ENCODE data around the gene ZBTB7C. TPM values are rescaled to one million over a fixed set of nuclear protein-coding genes. Genes with fewer than 3 reads are reported as not detected.

Gene ZBTB7C
- total RNA-seq, 1 donor from 2014 or later: 0.67 TPM

- H3K27me3 Mint-ChIP-seq (ENCODE audit: unreplicated experiment): peaks cover 9% of the 10 kb centered on the region
- TF ChIP-seq, protein P1, sequence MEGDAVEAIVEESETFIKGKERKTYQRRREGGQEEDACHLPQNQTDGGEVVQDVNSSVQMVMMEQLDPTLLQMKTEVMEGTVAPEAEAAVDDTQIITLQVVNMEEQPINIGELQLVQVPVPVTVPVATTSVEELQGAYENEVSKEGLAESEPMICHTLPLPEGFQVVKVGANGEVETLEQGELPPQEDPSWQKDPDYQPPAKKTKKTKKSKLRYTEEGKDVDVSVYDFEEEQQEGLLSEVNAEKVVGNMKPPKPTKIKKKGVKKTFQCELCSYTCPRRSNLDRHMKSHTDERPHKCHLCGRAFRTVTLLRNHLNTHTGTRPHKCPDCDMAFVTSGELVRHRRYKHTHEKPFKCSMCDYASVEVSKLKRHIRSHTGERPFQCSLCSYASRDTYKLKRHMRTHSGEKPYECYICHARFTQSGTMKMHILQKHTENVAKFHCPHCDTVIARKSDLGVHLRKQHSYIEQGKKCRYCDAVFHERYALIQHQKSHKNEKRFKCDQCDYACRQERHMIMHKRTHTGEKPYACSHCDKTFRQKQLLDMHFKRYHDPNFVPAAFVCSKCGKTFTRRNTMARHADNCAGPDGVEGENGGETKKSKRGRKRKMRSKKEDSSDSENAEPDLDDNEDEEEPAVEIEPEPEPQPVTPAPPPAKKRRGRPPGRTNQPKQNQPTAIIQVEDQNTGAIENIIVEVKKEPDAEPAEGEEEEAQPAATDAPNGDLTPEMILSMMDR (IDR thresholded peaks at IDR 0.05; ENCODE audit: unreplicated experiment): no peak
Observed at GRCh38 chr18:48215876-48216638, 193.1 kb downstream of the ZBTB7C start.

GRCh38 chr18:48213791-48214190, 195.4 kb downstream of the ZBTB7C start:
- Mint-ChIP-seq H3K36me3 (ENCODE audit: low read depth, unreplicated experiment) (no peaks in the 10 kb centered on the region), H3K9me3 (ENCODE audit: unreplicated experiment) (no peaks in the 10 kb centered on the region), H3K4me1 (ENCODE audit: unreplicated experiment) (no peaks in the 10 kb centered on the region), H3K4me3 (ENCODE audit: unreplicated experiment) (no peak overlapping the region), H3K27ac (ENCODE audit: unreplicated experiment) (no peak overlapping the region), H3K27me3 (ENCODE audit: unreplicated experiment) (peaks cover 9% of the 10 kb centered on the region)
- TF ChIP-seq, protein P1 (IDR thresholded peaks at IDR 0.05; ENCODE audit: unreplicated experiment): no peak
- no peak for DNase-seq (ENCODE audit: low spot score)

More at GRCh38 chr18:48215876-48216638, 193.1 kb downstream of the ZBTB7C start:
- Mint-ChIP-seq H3K9me3 (ENCODE audit: unreplicated experiment) (no peaks in the 10 kb centered on the region), H3K27ac (ENCODE audit: unreplicated experiment) (no peak overlapping the region), H3K36me3 (ENCODE audit: low read depth, unreplicated experiment) (no peaks in the 10 kb centered on the region), H3K4me3 (ENCODE audit: unreplicated experiment) (no peak overlapping the region), H3K4me1 (ENCODE audit: unreplicated experiment) (no peaks in the 10 kb centered on the region)
- no peak for DNase-seq (ENCODE audit: low spot score)

DNA sequence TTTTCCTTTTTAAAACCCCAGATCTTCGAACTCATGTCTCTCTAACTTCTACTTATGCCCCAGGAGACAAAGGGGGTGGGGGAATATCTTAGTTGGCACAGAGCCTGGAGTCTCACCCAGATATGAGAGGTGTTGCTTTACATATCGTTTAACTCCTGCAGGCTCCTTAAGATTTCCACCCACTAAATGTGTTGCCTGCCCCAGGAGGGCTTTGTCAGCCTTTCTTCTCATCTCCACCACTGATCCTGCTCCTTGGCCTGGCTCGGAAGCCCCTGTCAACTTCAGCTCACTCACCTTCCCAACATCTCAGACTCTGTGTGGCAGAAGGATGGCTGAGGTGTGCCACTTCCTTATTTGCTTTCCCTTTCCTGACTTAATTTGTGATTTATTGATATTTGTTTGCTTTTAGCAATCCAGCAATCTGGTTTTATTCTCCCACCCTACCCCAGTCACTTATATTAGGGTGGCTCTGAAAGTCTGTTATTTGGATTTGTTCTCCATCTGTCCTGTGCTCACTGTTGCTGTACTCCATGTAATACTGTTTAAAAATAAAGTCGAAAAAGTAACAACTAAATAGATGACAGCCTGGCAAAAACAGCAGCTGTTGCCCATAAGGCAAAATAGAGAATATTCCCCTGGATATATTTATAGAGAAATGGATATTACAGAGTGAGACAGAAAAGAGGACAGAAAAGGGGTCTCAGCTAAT, 200.6 kb downstream of the ZBTB7C start:
- DNase-seq (ENCODE audit: low spot score): no peak
- peaks cover 1% of the 10 kb centered on the region for H3K27me3 Mint-ChIP-seq (ENCODE audit: unreplicated experiment)
- no peaks in the 10 kb centered on the region for H3K36me3 Mint-ChIP-seq (ENCODE audit: low read depth, unreplicated experiment)
- H3K4me3 Mint-ChIP-seq (ENCODE audit: unreplicated experiment): no peak overlapping the region
- TF ChIP-seq, protein P1 (IDR thresholded peaks at IDR 0.05; ENCODE audit: unreplicated experiment): no peak
- no peak overlapping the region for H3K27ac Mint-ChIP-seq (ENCODE audit: unreplicated experiment)
- H3K4me1 Mint-ChIP-seq (ENCODE audit: unreplicated experiment): no peaks in the 10 kb centered on the region
- no peaks in the 10 kb centered on the region for H3K9me3 Mint-ChIP-seq (ENCODE audit: unreplicated experiment)

DNA sequence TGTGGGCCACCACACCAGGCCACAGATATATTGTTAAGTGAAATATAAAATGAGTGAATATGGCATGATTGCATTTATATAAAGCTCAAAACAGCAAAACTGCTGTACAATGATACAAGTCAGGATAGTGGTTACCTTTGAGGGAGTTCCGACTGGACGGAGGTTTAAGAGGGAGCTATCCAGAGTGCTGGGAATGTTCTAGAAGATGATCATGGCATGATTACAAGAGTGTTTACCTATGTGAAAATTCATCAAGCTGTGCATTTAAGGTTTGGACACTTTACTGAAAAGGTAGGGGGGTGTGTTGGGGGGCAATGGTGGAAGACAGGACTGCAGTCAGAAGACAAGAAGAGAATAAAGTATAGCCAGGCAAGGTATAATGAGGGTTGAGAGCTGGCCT, 201.4 kb downstream of the ZBTB7C start:
- no peaks in the 10 kb centered on the region for H3K36me3 Mint-ChIP-seq (ENCODE audit: low read depth, unreplicated experiment)
- no peaks in the 10 kb centered on the region for H3K4me1 Mint-ChIP-seq (ENCODE audit: unreplicated experiment)
- H3K27me3 Mint-ChIP-seq (ENCODE audit: unreplicated experiment): peaks cover 1% of the 10 kb centered on the region
- no peak overlapping the region for H3K4me3 Mint-ChIP-seq (ENCODE audit: unreplicated experiment)
- no peak for DNase-seq (ENCODE audit: low spot score)
- TF ChIP-seq, protein P1 (IDR thresholded peaks at IDR 0.05; ENCODE audit: unreplicated experiment): no peak
- H3K9me3 Mint-ChIP-seq (ENCODE audit: unreplicated experiment): no peaks in the 10 kb centered on the region
- no peak overlapping the region for H3K27ac Mint-ChIP-seq (ENCODE audit: unreplicated experiment)

- H3K36me3 Mint-ChIP-seq (ENCODE audit: low read depth, unreplicated experiment): no peaks in the 10 kb centered on the region
- H3K27me3 Mint-ChIP-seq (ENCODE audit: unreplicated experiment): peaks cover 1% of the 10 kb centered on the region
- H3K9me3 Mint-ChIP-seq (ENCODE audit: unreplicated experiment): no peaks in the 10 kb centered on the region
- no peak overlapping the region for H3K4me3 Mint-ChIP-seq (ENCODE audit: unreplicated experiment)
- no peak for DNase-seq (ENCODE audit: low spot score)
- no peaks in the 10 kb centered on the region for H3K4me1 Mint-ChIP-seq (ENCODE audit: unreplicated experiment)
- H3K27ac Mint-ChIP-seq (ENCODE audit: unreplicated experiment): no peak overlapping the region
- TF ChIP-seq, protein P1 (IDR thresholded peaks at IDR 0.05; ENCODE audit: unreplicated experiment): no peak
Observed at GRCh38 chr18:48206887-48207286, 202.3 kb downstream of the ZBTB7C start.

Data from endothelial cell (in vitro differentiated cells).